ENCODE data around the gene RAB3GAP2. TPM values are rescaled to one million over a fixed set of nuclear protein-coding genes. Genes with fewer than 3 reads are reported as not detected.

RAB3GAP2 gene
- total and polyA plus RNA-seq, 2 donors (not counting 1 experiment from before 2014, with no cell fraction given) = 16.9 to 70.5 TPM

GRCh38 chr1:220149742-220150141 is 122.5 kb downstream of the RAB3GAP2 start:
- POLR2A ChIA-PET = no interaction called here
- H3K4me1 Mint-ChIP-seq = peaks cover 4% of the 10 kb centered on the region
- TF ChIP-seq CTCF (IDR thresholded peaks at IDR 0.05) (no peak), EZH2 (IDR thresholded peaks at IDR 0.05; ENCODE audit: borderline replicate concordance, insufficient read depth, low read depth, low read length, poor library complexity, severe bottlenecking) (no peak)
- H3K27me3 Mint-ChIP-seq = no peaks in the 10 kb centered on the region
- no peaks in the 10 kb centered on the region for H4K20me1 ChIP-seq (ENCODE audit: control insufficient read depth, insufficient read depth, low read length, poor library complexity, severe bottlenecking)
- H3K79me2 ChIP-seq (ENCODE audit: control insufficient read depth, insufficient read depth, low read length) = no peaks in the 10 kb centered on the region
- intact Hi-C loops (cut with micrococcal nuclease) = no loop called here
- H3K4me2 ChIP-seq (replicated peaks; ENCODE audit: low read depth, low read length, poor library complexity, severe bottlenecking) = no peak overlapping the region
- H3K9me3 ChIP-seq (ENCODE audit: control extremely low read depth in 1 of 3, control insufficient read depth in 2 of 3, insufficient read depth in 1 of 3, low read length in 2 of 3) = no peaks in the 10 kb centered on the region
- H3K36me3 ChIP-seq (replicated peaks in 1 of 2; ENCODE audit: control extremely low read depth in 1 of 2, control insufficient read depth in 1 of 2, extremely low read depth in 1 of 2, insufficient read depth in 2 of 2, low read length in 1 of 2) = peaks cover 7 to 46% of the 10 kb centered on the region in 2 experiments
- no peaks in the 10 kb centered on the region for H3K27me3 ChIP-seq (replicated peaks in 1 of 4; ENCODE audit: control extremely low read depth in 1 of 4, control insufficient read depth in 3 of 4, insufficient read depth in 4 of 4, low read length in 3 of 4)
- peaks cover 0 to 3% of the 10 kb centered on the region in 2 donors for H3K4me1 ChIP-seq (ENCODE audit: control insufficient read depth in 2 of 2, insufficient read depth in 2 of 2, low read length in 2 of 2)
- H2AFZ ChIP-seq (ENCODE audit: insufficient read depth, low read depth, low read length, poor library complexity, severe bottlenecking) = no peak overlapping the region
- peak overlapping the region in 1 of 2 donors; percentile 68 for H3K27ac ChIP-seq (ENCODE audit: low read length in 2 of 2)
- DNase-seq (no peak), ATAC-seq (ENCODE audit: low read depth) (no peak)
- H3K9me3 Mint-ChIP-seq (ENCODE audit: insufficient read depth) = no peaks in the 10 kb centered on the region
- no peak overlapping the region for H3K4me3 ChIP-seq (ENCODE audit: control extremely low read depth in 1 of 5, extremely low read depth in 1 of 5, insufficient read depth in 1 of 5, low read depth in 2 of 5, low read length in 4 of 5)
- H3K9ac ChIP-seq (ENCODE audit: low read length) = no peak overlapping the region
- H3K27ac Mint-ChIP-seq = no peak overlapping the region
- CTCF ChIA-PET = interaction anchor here (0.6 kb wide), 2 partner anchors 15 to 227 kb away, joined by 4 read pairs; no protein-coding TSS in a partner anchor
- no peak overlapping the region for H3K4me3 Mint-ChIP-seq
- WGBS (ENCODE audit: insufficient coverage) = no CpG with 5 or more reads among the region's 1 CpG

- Histone ChIP-seq H4K20me1 (ENCODE audit: control insufficient read depth, insufficient read depth, low read length, poor library complexity, severe bottlenecking) (no peaks in the 10 kb centered on the region), H3K27ac (ENCODE audit: low read length in 2 of 2) (no peak overlapping the region), H3K79me2 (ENCODE audit: control insufficient read depth, insufficient read depth, low read length) (no peaks in the 10 kb centered on the region), H3K4me2 (replicated peaks; ENCODE audit: low read depth, low read length, poor library complexity, severe bottlenecking) (no peak overlapping the region), H3K4me1 (ENCODE audit: control insufficient read depth in 2 of 2, insufficient read depth in 2 of 2, low read length in 2 of 2) (no peaks in the 10 kb centered on the region), H3K4me3 (ENCODE audit: control extremely low read depth in 1 of 5, extremely low read depth in 1 of 5, insufficient read depth in 1 of 5, low read depth in 2 of 5, low read length in 4 of 5) (no peak overlapping the region), H3K36me3 (replicated peaks in 1 of 2; ENCODE audit: control extremely low read depth in 1 of 2, control insufficient read depth in 1 of 2, extremely low read depth in 1 of 2, insufficient read depth in 2 of 2, low read length in 1 of 2) (peaks cover 1 to 57% of the 10 kb centered on the region in 2 experiments), H3K9me3 (ENCODE audit: control extremely low read depth in 1 of 3, control insufficient read depth in 2 of 3, insufficient read depth in 1 of 3, low read length in 2 of 3) (no peaks in the 10 kb centered on the region), H2AFZ (ENCODE audit: insufficient read depth, low read depth, low read length, poor library complexity, severe bottlenecking) (no peak overlapping the region), H3K9ac (ENCODE audit: low read length) (no peak overlapping the region), H3K27me3 (replicated peaks in 1 of 4; ENCODE audit: control extremely low read depth in 1 of 4, control insufficient read depth in 3 of 4, insufficient read depth in 4 of 4, low read length in 3 of 4) (no peaks in the 10 kb centered on the region)
- Mint-ChIP-seq H3K9me3 (ENCODE audit: insufficient read depth) (no peaks in the 10 kb centered on the region), H3K4me1 (no peaks in the 10 kb centered on the region), H3K27me3 (no peaks in the 10 kb centered on the region), H3K4me3 (no peak overlapping the region), H3K27ac (no peak overlapping the region)
- no peak for DNase-seq
- ChIA-PET POLR2A (no interaction called here), CTCF (interaction anchor here (0.5 to 1.4 kb wide), 4 partner anchors 10 to 642 kb away, joined by 3 read pairs; no protein-coding TSS in a partner anchor)
- WGBS (ENCODE audit: insufficient coverage) = 100% methylated on average over 2 of the region's 5 CpGs
- no peak for TF ChIP-seq CTCF (IDR thresholded peaks at IDR 0.05)
- no peak for TF ChIP-seq EZH2 (IDR thresholded peaks at IDR 0.05; ENCODE audit: borderline replicate concordance, insufficient read depth, low read depth, low read length, poor library complexity, severe bottlenecking)
- intact Hi-C loops (cut with micrococcal nuclease) = no loop called here
- no peak for ATAC-seq (ENCODE audit: low read depth)
These were observed 128.2 kb downstream of the RAB3GAP2 start for GRCh38 chr1:220144051-220144450.

All from B cell (primary cell).